Brain microvascular endothelial cell (primary cell): Measurements from ENCODE around the gene TBC1D32.
A peak's percentile ranks its signal among the peaks of the same experiment; 100 is the strongest.

Experiments used
- DNase-seq: peaks from one replicate; pipeline ENCODE4 v3.0.0-alpha.2; 2020
- H3K27ac ChIP-seq: fragments of 250-450 bp; sonication (Bioruptor Pico); 2 replicates; pipeline ENCODE4 v1.5.1; 2020; ENCODE audit warnings: mild to moderate bottlenecking, moderate library complexity
- H3K27me3 ChIP-seq: fragments of 250-450 bp; sonication (Bioruptor Pico); replicated peaks from 2 replicates; pipeline ENCODE4 v1.5.1; 2020; ENCODE audit warnings: mild to moderate bottlenecking
- H3K36me3 ChIP-seq: fragments of 250-450 bp; sonication (Bioruptor Pico); replicated peaks from 2 replicates; pipeline ENCODE4 v1.5.1; 2020; ENCODE audit warnings: mild to moderate bottlenecking
- H3K4me3 ChIP-seq: 2 replicates; pipeline ENCODE4 v1.5.1; 2011; ENCODE audit warnings: low read depth, mild to moderate bottlenecking, control low read depth, low read length, moderate library complexity
- in situ Hi-C: cut with HindIII; loops from 2 replicates; pipeline ENCODE4 v1.10.0; 2017; ENCODE audit warnings: low sequenced_read_pairs, low pct_ligation_motif_present
- TF ChIP-seq, protein P1 (sequence below): IDR thresholded peaks from 2 replicates; pipeline ENCODE4 v1.5.1; 2011; ENCODE audit warnings: low read depth, mild to moderate bottlenecking, moderate library complexity, low read length, control low read depth, inconsistent platforms; ENCODE audit errors: missing control alignments

Gene TBC1D32

DNA sequence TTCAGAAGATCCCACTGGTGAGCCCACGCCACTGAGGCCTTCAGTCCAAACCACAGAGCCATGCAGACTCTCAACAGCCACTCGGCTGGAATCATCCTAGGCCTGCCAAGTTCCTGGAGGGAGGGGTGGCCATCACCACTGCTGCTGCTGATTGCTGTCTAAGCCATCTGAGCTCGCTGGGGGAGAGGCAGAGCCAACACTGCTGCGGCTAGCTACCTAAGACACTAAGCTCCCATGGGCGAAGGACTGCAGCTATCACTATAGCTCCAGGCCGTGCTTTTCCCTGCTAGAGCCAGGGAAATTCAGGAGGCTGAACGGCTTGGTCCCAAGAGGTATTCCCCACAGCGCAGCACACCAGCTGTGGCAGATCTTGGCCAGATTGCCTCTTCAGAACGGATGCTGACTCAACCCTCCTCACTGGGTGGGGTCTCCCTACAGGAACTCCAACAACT lies 73.6 kb downstream of the TBC1D32 start:
- Histone ChIP-seq H3K27ac (no peak overlapping the region), H3K36me3 (no peaks in the 10 kb centered on the region), H3K27me3 (no peaks in the 10 kb centered on the region), H3K4me3 (no peak overlapping the region)
- peak; percentile 63 for DNase-seq
- TF ChIP-seq, protein P1, sequence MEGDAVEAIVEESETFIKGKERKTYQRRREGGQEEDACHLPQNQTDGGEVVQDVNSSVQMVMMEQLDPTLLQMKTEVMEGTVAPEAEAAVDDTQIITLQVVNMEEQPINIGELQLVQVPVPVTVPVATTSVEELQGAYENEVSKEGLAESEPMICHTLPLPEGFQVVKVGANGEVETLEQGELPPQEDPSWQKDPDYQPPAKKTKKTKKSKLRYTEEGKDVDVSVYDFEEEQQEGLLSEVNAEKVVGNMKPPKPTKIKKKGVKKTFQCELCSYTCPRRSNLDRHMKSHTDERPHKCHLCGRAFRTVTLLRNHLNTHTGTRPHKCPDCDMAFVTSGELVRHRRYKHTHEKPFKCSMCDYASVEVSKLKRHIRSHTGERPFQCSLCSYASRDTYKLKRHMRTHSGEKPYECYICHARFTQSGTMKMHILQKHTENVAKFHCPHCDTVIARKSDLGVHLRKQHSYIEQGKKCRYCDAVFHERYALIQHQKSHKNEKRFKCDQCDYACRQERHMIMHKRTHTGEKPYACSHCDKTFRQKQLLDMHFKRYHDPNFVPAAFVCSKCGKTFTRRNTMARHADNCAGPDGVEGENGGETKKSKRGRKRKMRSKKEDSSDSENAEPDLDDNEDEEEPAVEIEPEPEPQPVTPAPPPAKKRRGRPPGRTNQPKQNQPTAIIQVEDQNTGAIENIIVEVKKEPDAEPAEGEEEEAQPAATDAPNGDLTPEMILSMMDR: no peak
- in situ Hi-C loops: no loop called here

DNA sequence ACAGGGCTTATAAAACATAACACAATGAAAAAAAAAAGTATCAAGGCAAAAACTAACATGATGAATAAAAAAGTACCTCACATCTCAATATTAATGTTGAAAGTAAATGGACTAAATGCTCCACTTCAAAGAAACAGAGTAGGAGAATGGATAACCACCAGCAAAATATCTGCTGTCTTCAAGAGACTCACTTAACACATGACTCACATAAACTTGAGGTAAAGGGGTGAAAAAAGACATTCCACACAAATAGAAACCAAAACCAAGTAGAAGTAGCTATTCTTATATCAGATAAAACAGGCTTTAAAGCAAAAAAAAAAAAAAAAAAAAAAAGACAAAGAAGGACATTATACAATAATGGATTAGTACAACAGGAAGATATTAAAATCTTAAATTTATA lies 86.9 kb downstream of the TBC1D32 start:
- TF ChIP-seq, protein P1: no peak
- Histone ChIP-seq H3K36me3 (no peaks in the 10 kb centered on the region), H3K27me3 (no peaks in the 10 kb centered on the region), H3K27ac (no peak overlapping the region), H3K4me3 (no peak overlapping the region)
- DNase-seq: peak; percentile 4
- in situ Hi-C loops: no loop called here

DNA sequence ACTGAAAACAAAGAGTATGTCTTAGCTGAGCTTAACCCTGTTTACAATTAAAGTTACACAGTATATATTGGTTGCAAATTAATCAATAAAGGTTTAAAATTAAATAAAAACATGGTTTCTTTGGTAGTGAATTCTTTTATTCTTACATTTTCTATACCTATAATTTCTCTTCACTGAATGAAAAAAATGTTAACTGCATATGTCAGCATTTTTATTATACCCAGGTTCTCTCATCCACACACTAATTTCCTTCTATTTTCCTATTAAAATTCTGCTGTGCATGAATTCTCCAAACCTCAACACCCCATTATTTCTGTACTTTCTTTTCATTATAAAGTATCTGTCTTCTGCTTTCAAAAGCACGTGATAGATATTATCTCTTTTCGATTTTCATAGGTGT lies 91.9 kb downstream of the TBC1D32 start:
- TF ChIP-seq, protein P1: no peak
- no peak overlapping the region for H3K4me3 ChIP-seq
- DNase-seq: no peak
- H3K27ac ChIP-seq: no peak overlapping the region
- H3K36me3 ChIP-seq: no peaks in the 10 kb centered on the region
- H3K27me3 ChIP-seq: no peaks in the 10 kb centered on the region
- in situ Hi-C loops: no loop called here

DNA sequence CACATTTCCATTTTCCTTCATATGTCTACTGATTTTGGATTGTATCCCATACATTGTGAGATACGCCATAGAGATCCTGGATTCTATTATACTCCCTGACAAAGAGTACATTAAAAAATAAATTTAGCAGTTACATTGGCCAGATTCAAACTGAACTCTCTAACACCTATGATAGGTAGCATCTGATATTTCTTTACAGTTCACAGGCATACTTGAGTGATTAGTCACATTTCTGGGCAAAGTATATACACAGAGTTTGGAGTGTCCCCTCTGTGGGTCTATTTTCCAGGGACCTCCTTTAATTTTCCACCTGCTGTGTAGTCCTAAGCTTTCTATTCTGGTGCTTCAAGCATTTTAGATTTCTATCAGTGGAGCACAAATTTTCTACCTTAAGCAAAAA lies 96.4 kb downstream of the TBC1D32 start:
- H3K27ac ChIP-seq: no peak overlapping the region
- no peaks in the 10 kb centered on the region for H3K36me3 ChIP-seq
- in situ Hi-C loops: no loop called here
- TF ChIP-seq, protein P1: no peak
- no peak for DNase-seq
- no peaks in the 10 kb centered on the region for H3K27me3 ChIP-seq
- no peak overlapping the region for H3K4me3 ChIP-seq

DNA sequence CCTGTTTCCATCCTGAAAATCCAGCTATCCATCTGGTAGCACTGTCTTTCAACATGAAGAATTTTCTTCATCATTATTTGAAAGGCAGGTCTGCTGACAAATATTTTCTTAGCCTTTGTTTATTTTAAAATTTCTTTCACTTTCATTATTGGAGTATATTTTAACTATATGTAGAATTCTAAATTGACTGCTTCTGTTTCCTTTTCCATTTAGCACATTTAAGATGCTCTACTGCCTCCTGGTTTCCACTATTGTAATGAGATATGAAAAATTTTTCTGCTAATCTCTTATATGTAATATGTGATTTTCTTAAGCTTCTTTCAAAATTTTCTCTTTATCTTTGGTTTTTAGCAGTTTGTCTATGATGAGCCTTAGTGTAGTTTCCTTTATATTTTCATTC lies 97.3 kb downstream of the TBC1D32 start:
- in situ Hi-C loops: no loop called here
- H3K36me3 ChIP-seq: no peaks in the 10 kb centered on the region
- TF ChIP-seq, protein P1: no peak
- H3K4me3 ChIP-seq: no peak overlapping the region
- H3K27ac ChIP-seq: no peak overlapping the region
- H3K27me3 ChIP-seq: no peaks in the 10 kb centered on the region
- no peak for DNase-seq

DNA sequence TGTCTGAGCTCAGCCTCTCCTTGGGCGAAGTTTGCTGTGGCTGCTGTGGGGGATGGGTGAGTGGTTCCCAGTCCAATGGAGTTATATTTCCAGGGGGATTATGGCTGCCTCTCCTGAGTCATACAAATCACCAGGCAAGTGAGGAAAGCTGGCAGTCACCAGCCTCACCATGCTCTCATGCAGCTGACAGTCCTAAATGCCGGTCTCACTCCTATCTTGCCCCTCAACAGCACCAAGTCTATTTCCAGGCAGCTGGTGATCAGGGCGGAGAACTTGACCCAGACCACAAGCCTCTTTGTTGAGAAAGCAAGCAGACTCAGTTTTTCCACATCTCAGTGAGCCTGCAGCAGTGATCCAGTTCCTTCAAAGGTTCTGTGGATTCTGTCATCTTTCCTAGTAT lies 98.9 kb downstream of the TBC1D32 start:
- DNase-seq: no peak
- in situ Hi-C loops: no loop called here
- Histone ChIP-seq H3K36me3 (no peaks in the 10 kb centered on the region), H3K27ac (no peak overlapping the region), H3K4me3 (no peak overlapping the region), H3K27me3 (no peaks in the 10 kb centered on the region)
- TF ChIP-seq, protein P1: no peak
